GM18505 (cell line): ENCODE results near the gene RIBC1.
"Not testable (repeated sequence)": the region's sequence is repeated elsewhere in the genome, so short reads cannot be mapped to it uniquely, and the experiment has no call there.

Experiments
- ATAC-seq: cut with Tn5 transposase; IDR thresholded peaks from one replicate; pipeline ENCODE4 v1.9.1; 2021; ENCODE audit not compliant: unreplicated experiment
- POLR2A ChIP-seq: IDR thresholded peaks from 4 replicates; pipeline ENCODE4 v1.6.1; 2011; ENCODE audit warnings: borderline replicate concordance; ENCODE audit not compliant: insufficient read depth, insufficient read length; ENCODE audit errors: extremely low read depth

RIBC1 gene

GRCh38 chrX:53422861-53423306 lies at the start of gene RIBC1:
Gene RIBC1, plus strand, starts transcription at chrX:53422873. Its CDS starts 3,404 bp downstream, at chrX:53426277.
- no peak for TF ChIP-seq POLR2A
- no peak for ATAC-seq

GRCh38 chrX:53373307-53373706 lies 49.4 kb upstream of the RIBC1 start:
- no peak for ATAC-seq
- TF ChIP-seq POLR2A, result no peak

DNA sequence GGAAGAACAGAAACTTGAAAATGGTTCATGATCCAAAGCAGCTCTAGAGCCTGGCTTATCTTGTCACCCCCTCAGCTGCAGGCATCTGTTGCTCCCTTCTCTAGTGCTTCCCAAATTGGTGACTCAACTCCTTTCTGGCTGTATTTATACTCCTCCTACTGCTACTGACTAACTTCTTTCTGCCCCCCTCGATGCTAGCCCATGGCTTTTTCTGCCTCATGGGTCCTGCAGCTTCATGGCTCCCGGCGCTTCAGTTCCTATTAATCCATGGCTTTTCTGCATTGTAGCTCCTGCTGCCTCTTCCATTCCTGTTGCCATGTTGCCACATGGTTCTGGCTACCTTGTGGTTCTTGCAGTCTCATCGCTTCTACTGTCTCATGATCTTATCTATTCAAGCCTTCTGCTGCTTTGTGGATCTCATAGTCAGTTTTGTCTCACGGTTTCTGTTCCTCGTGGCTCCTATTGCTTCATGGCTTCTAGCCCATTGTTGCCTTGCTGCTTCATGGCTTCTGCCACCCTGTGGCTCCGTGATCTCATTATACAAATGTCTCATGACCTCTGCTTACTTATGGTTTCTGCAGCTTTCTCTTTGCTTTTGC lies 48.4 kb upstream of the RIBC1 start:
- no peak for ATAC-seq
- TF ChIP-seq POLR2A, result no peak

GRCh38 chrX:53374923-53375322 lies 47.8 kb upstream of the RIBC1 start:
- TF ChIP-seq POLR2A, result no peak
- ATAC-seq, result no peak

DNA sequence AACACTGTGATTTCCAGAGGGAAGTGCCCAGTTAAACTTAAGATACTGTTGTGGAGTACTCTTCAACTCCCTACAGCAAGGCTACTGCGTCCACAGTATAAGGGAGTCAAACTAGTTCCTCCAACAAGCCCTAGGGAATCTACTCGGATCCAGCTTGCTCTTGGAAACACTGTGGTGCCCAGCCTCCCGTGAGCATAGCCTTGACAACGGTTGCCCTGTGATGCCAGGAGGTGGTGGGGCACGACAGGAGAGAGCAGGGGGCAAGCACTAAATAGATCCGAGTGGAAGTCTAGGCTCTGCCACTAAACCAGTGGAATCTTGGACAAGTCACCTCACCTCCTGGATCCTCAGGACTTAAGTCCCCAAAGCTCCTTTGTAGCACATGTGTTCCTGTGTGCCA lies 45.8 kb upstream of the RIBC1 start:
- ATAC-seq, result no peak
- TF ChIP-seq POLR2A, result no peak

- no peak for ATAC-seq
- no peak for TF ChIP-seq POLR2A
These were observed 45.2 kb upstream of the RIBC1 start for GRCh38 chrX:53377464-53377863.

GRCh38 chrX:53379008-53379710 lies 43.5 kb upstream of the RIBC1 start:
- ATAC-seq, result no peak
- TF ChIP-seq POLR2A, result no peak

GRCh38 chrX:53379747-53380146 lies 42.9 kb upstream of the RIBC1 start:
- no peak for ATAC-seq
- no peak for TF ChIP-seq POLR2A

DNA sequence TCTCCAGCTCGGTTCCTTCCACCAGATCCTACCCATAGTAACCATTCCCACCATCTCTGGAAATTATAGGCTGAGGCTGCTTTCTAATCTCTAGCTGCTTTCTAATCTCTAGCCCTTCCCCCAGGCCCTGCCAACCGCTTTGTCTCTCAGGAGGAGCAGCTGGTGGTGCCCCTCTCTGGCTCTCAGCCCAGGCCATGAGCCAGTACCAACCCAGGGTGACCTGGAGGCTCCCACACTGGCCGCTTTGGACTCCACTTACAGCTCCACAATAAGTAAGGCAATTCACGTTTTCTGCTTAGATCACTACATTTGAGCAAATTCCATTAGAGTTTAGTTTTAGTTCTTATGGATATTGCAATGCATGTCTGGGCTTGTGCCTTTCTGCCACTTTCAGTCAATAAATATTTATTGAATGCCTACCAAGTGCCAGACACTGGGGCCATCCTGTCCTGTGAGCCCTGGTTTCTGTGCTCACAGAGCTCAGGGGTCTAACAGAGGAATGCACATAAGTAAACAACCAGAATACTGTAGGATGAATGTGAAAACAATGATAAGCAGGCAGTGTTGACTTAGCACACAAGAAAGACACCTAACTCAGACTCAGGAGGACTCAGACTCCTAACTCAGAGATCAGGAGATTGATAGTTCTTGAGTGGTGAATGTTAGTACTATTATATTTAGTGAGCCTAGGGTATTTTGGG lies 39.1 kb upstream of the RIBC1 start:
- ATAC-seq, result no peak
- no peak for TF ChIP-seq POLR2A

DNA sequence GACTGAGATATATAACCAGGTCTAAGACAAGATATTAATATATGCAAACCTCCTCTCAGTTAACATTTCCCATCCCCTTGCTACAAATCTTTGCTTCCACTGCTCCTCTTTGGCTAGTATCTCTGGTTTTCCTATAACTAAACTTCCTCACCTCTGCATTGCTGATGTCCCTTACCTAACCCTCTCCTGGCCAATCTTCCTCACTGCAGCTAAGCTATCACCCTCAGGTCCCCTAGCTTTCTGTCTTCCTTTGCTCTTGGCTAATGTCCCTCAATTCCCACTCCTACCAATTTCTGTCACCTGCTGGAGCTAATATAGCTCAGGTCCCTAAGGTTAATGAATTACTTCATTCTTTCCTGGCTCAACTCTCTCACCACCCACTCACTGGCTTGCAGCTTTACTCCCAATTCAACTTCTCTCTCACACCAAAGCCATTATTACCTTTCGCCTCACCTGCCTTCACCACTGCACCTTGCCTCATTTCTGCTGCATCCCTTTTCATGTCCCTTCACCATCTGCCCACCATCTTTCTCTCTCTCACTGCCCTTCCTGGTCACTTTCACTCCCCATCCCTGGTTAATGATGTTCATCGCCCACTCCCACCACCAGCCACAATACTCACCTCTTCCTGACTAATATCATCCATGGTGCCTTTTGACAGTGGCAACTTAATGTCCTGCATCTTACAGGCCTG lies 26.9 kb upstream of the RIBC1 start:
- no peak for TF ChIP-seq POLR2A
- no peak for ATAC-seq

DNA sequence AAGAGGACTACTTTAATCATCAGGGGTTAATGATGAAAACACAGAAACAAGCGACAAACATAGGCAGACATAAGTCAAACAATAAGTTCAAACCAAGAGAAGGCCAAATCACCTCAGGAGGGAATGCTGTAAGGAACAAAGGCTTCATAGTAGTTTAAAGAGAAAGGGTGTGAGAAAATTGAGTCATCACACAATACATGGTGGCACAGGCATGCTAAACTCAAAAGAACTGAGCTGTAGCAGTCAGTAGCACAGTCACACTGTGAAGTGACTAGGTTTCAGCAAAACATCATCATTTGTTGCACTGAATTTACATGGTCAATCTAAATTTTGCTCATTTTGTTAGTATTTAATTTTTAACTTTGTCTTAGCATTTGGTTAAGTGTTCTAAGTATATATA lies 24.5 kb upstream of the RIBC1 start:
- TF ChIP-seq POLR2A, result no peak
- ATAC-seq, result no peak

DNA sequence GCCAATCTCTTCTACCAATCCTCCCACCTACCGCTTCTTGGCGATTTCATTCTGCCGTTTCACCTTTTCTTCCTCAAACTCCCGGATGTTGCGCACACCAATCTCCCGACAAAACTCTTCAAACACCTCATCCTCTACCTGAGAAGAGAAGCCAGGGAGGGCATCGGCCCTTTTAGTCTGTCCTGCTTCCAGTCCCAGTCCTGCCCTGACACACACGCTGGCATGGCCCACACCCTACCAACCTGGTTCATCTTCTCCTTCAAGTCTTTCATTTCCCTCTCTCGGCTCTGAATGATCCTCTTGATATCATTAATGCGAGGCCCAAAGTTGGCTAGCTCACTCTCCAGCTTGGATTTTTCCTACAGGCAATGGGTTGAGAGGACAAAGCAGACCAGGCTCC lies 19.1 kb upstream of the RIBC1 start:
- no peak for ATAC-seq
- no peak for TF ChIP-seq POLR2A

DNA sequence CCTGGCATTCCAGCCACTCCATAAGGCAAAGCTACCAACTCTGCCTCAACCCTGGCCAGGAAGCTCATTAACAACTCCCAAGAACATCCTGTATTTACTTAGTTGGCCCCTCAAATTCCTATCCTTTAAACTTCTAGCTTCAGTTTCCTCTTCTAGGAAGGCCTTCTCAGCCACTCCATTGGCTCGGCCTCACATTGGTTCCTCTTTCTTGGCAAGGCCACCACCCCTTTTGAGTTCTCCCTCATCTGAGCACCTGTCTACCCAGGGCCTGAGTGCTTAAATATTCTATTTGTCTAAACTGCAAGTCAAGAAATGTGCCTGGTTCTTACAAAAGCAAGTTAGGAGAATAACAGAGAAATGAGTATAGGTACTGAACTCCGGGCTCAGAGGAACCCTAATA lies 10.2 kb upstream of the RIBC1 start:
- TF ChIP-seq POLR2A, result no peak
- ATAC-seq, result no peak

- ATAC-seq, result not testable (repeated sequence)
These were observed 2.3 kb upstream of the RIBC1 start for GRCh38 chrX:53420351-53420750.
